Effector memory CD4-positive, alpha-beta T cell (primary cell): ENCODE results near the gene C5orf58.
A peak's percentile ranks its signal among the peaks of the same experiment; 100 is the strongest.

Experiments
- DNase-seq, 3 donors: peaks; one replicate each; pipeline ENCODE4 v3.0.0-alpha.2; 2020
- H3K27ac ChIP-seq: 2 replicates; pipeline ENCODE4 v1.7.0; 2013; ENCODE audit warnings: mild to moderate bottlenecking, low read length, moderate library complexity; ENCODE audit not compliant: insufficient read depth, poor library complexity, severe bottlenecking
- H3K27me3 ChIP-seq: replicated peaks from 2 replicates; pipeline ENCODE4 v1.7.0; 2013; ENCODE audit warnings: mild to moderate bottlenecking, low read length; ENCODE audit not compliant: insufficient read depth, control insufficient read depth, poor library complexity, severe bottlenecking
- H3K36me3 ChIP-seq: 2 replicates; pipeline ENCODE4 v1.7.0; 2013; ENCODE audit warnings: mild to moderate bottlenecking, low read length, moderate library complexity; ENCODE audit not compliant: control insufficient read depth, insufficient read depth
- H3K4me1 ChIP-seq: 2 replicates; pipeline ENCODE4 v1.7.0; 2013; ENCODE audit warnings: low read length, mild to moderate bottlenecking; ENCODE audit not compliant: control insufficient read depth, insufficient read depth, poor library complexity, severe bottlenecking
- H3K4me3 ChIP-seq: 2 replicates; pipeline ENCODE4 v1.7.0; 2013; ENCODE audit warnings: low read length, low read depth, mild to moderate bottlenecking; ENCODE audit not compliant: insufficient read depth, poor library complexity, severe bottlenecking
- H3K9me3 ChIP-seq: 2 replicates; pipeline ENCODE4 v1.7.0; 2013; ENCODE audit warnings: mild to moderate bottlenecking, low read length, moderate library complexity; ENCODE audit not compliant: control insufficient read depth

Gene C5orf58

DNA sequence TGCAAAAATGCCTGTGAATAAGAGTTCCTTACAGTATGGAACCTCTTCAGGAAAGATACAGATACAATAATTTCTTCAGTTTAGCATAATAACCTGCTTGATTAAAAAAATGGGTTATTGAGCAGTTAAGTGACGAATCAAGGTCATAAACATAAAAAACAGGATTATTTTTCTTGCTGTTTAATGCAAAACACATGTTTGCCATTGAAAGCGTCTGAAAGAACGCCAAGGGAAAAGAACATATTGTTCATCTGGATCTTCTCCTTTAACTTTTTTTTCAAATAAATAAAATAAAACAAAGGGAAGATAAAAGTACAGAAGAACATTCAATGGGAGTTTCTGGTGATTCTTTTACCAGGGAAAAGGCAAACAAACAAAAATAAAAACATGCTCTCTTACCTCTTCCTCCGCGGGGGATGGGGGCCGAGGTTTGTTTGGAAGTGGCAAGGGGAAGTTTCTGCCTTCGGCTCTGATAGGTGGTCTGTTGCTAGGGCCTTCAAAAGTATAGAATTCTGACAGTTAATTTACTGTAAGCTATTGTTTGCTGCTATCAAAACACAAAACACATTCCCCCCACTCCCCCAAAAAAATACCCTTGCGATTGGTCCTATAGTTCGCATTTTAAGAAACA lies 20.1 kb downstream of the C5orf58 start:
- Histone ChIP-seq H3K9me3 (no peaks in the 10 kb centered on the region), H3K4me1 (peaks cover 15% of the 10 kb centered on the region), H3K27me3 (no peaks in the 10 kb centered on the region), H3K36me3 (peaks cover 94% of the 10 kb centered on the region), H3K4me3 (no peak overlapping the region), H3K27ac (no peak overlapping the region)
- DNase-seq: no peak

DNA sequence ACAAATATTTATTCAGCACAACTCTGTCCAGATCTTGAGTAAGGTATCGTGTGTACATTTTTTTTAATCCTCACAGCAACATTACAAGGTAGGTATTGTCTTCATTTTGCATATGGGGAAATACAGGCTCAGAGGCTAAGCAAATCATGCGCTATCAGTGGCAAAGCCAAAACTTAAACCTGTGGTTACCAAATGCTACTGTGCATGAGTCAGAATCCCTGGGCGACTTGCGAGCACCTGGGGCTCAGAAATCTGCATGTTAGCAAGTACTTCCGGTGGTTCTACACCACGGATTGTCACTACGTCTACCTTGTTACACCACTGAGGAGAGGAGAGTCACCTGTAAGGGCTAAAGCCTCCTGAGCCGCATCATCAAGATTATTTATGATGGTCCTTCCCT lies 21.3 kb downstream of the C5orf58 start:
- Histone ChIP-seq H3K27ac (peak overlapping the region; percentile 66), H3K4me1 (peaks cover 15% of the 10 kb centered on the region), H3K36me3 (peaks cover 94% of the 10 kb centered on the region), H3K27me3 (no peaks in the 10 kb centered on the region), H3K4me3 (no peak overlapping the region), H3K9me3 (no peaks in the 10 kb centered on the region)
- DNase-seq: peak; percentile 55 to 71 (median 61)

DNA sequence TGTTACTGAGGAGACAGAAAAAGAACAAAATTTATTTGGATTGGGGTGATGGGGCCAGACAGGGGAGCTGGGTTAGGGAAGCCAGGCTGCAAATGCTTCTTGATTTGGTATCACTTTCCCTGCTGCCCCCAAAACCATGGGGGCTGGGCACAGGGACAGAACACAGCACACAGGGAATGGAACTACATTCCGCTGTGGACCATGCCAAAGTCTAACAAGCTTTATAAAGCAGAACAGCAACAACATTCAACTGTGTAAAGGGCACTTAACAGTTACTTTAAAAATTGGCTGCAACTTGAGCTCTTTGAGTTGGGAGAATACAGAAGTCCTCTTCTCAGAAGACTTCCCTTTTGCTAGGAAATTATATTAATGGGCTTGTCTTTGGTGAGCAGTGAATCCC lies 23.8 kb downstream of the C5orf58 start:
- Histone ChIP-seq H3K27me3 (no peaks in the 10 kb centered on the region), H3K27ac (no peak overlapping the region), H3K9me3 (no peaks in the 10 kb centered on the region), H3K4me3 (no peak overlapping the region), H3K36me3 (peaks cover 94% of the 10 kb centered on the region), H3K4me1 (peaks cover 30% of the 10 kb centered on the region)
- DNase-seq: no peak

DNA sequence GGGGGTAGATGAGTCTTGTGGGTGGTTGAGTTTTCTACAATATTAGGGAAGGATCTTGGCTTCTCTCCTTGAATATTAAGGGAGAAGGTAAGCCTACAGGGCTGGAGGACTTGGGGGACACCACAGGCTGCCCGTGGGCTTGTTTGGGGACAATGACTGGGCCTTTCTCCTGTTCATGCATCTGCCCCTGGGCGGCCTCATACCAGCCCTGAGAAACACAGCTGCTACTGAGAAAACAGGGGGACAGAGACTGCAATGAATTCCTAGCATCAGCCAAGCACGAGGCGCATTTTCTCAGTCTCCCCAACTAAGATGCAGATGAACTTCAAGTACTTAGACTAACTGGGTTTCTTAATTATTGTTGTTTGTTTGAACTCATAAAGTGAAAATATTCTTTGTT lies 24.6 kb downstream of the C5orf58 start:
- DNase-seq: no peak
- H3K9me3 ChIP-seq: no peaks in the 10 kb centered on the region
- no peak overlapping the region for H3K27ac ChIP-seq
- H3K36me3 ChIP-seq: peaks cover 91% of the 10 kb centered on the region
- H3K4me1 ChIP-seq: peaks cover 37% of the 10 kb centered on the region
- no peaks in the 10 kb centered on the region for H3K27me3 ChIP-seq
- H3K4me3 ChIP-seq: no peak overlapping the region

DNA sequence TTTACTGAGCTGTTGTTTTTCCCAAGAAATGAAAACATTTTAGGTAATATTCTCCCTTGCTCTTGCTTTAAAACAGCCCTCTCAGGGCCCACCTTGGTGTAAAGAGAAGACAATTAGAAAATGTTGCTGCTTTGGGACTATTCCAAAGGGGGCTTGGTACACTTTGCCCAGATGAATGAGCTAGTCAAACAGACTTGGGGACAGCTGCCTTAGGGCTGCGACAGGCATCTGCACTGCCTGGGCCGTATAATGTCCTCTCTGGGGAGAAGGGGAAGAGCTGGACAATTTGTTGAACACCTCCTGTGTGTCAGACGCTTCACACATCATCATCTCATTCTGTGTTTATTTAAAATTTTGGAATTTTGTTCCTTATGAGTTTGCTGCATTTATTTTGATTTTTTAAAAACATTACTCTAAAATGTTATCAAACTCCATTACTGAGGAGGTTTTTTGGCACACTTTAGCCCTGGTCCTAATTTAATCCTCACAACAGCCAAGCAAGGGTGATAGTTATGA lies 28.8 kb downstream of the C5orf58 start:
- Histone ChIP-seq H3K27me3 (no peaks in the 10 kb centered on the region), H3K36me3 (peaks cover 87% of the 10 kb centered on the region), H3K4me3 (no peak overlapping the region), H3K4me1 (peaks cover 44% of the 10 kb centered on the region), H3K9me3 (no peaks in the 10 kb centered on the region), H3K27ac (peak overlapping the region; percentile 69)
- DNase-seq: no peak

DNA sequence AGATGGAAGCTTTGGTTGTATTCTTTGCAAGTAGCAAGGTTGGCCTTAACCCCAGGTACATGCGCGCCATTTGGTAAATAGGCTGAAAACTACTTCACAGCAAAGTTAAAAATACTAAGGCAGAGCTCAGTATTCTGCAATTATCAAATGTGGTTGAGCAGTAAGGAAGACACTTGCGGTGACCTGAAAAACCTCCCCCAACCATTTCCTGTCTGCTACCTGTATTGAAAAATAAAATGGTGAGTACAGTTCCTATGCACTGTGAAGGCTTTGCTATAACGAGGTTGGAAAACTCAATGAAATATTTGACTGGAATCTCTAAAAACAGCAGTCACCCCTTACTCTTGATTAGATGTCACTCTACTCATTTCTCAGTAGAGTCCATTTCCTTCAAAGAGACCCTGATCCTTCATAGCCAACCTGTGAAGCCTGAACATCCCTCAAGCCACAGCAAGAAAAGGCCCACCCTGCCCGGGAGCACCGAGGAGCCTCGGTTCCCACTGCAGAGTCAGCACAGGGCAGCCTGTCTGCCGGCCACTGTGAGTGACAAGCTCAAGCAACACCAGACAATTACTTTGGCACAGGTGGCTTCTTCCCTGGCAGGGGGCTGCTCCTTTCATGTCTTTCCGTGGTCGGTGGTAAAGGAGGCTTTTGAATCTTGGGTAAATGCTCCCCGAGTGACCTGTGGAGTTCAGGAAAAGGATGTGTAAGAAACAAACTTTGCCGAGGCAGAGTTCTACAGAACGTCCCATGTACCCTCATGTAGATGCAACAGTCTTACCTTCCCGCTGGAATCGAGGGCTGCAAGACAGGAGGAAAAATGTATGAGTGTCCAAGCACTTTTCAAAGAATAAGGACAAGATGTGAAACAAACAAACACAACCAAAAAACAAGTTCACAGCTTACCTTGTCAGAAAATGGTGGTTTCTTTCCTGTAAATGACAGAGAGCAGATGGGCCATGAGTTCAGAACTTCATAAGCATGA lies 29.6 kb downstream of the C5orf58 start:
- H3K9me3 ChIP-seq: no peaks in the 10 kb centered on the region

DNA sequence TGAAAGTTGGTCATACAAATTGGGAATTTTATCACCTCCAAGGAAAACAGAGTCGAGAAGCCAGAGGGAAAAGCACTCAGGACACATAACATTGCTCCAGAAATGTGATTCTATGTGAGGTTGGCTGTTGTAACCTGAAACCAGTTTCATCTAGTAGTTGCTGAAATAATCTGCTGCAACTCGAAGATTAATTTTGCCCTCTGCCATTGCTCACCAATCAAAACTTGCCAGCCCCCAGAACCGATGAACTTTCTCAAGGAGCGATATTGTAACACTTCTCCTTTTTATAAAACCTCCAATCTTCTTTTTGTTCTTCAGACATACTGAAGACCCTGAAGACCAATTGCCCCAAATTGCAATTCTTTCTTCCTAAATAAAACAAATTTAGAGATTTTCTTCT lies 31.1 kb downstream of the C5orf58 start:
- Histone ChIP-seq H3K4me1 (peaks cover 67% of the 10 kb centered on the region), H3K9me3 (no peaks in the 10 kb centered on the region), H3K36me3 (peaks cover 68% of the 10 kb centered on the region), H3K27ac (peak overlapping the region; percentile 36), H3K4me3 (no peak overlapping the region), H3K27me3 (no peaks in the 10 kb centered on the region)
- no peak for DNase-seq

More for the DNA sequence above, 29.6 kb downstream of the C5orf58 start:
- no peak overlapping the region for H3K4me3 ChIP-seq
- H3K4me1 ChIP-seq: peaks cover 52% of the 10 kb centered on the region
- H3K36me3 ChIP-seq: peaks cover 81% of the 10 kb centered on the region
- peak overlapping the region; percentile 69 for H3K27ac ChIP-seq
- no peaks in the 10 kb centered on the region for H3K27me3 ChIP-seq
- DNase-seq: peak in 2 of 3 donors; percentile 49 to 56

DNA sequence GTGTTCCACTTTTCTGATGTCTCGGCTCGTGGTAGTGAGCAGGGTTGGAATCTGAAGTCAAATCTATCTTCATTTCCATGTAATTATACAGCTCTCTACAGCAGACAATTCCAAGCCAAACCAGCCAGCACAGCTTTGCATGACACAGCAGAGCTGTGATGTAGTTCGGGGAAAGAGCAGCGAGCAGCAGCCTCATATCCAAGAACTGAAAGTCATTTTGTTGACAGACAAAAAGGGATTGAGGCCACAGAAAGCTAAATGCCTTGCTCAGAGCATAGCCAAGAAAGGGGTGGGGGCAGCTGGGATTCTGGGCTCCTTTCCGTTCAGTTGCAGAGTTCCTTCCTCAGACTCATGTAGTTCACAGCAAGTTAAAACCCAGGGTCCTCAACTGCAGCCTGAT lies 32.7 kb downstream of the C5orf58 start:
- Histone ChIP-seq H3K4me3 (no peak overlapping the region), H3K27me3 (no peaks in the 10 kb centered on the region), H3K9me3 (no peaks in the 10 kb centered on the region), H3K36me3 (peaks cover 68% of the 10 kb centered on the region), H3K27ac (no peak overlapping the region), H3K4me1 (peaks cover 76% of the 10 kb centered on the region)
- no peak for DNase-seq

DNA sequence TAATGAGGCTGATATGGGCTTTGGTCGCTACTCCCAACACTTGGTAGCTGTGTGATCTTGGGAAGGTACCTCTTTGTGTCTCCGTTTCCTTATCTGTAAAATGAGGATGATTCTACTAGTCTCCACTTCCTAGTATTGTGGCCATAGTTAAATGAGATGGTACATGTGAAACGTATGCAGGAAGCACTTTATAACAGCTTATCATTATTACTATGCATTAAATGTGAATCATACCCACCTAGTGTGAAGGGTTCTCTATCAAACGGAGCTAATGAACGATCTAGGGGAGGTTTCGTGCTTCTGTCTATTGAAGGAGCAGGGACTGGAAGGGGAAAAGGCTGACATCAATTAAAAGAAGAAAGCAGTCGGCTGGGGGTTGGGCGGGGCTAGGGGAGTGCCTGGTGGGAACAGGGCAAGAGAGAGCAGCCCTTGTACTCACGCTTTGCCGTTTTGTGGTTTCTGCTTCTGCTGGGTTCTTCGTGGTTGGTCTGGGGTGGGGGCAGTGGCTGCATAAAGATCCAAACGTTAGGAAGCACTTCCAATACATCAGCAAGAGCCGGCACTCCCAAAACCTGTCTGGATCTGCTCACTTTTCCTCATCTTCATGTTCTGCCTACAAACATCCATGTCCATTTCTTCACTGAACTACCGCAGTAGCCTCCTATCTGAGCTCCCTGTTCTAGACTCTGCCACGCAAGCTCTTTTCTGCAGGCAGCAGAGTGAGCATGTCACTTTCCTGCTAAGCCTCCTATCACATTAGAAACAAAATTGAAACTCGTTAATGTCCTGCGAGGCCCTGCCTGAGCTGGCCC lies 34.0 kb downstream of the C5orf58 start:
- peak; percentile 37 to 54 (median 40) for DNase-seq
- Histone ChIP-seq H3K4me1 (peaks cover 71% of the 10 kb centered on the region), H3K36me3 (peaks cover 70% of the 10 kb centered on the region), H3K27ac (peak overlapping the region; percentile 74), H3K9me3 (no peaks in the 10 kb centered on the region), H3K4me3 (no peak overlapping the region), H3K27me3 (no peaks in the 10 kb centered on the region)
